B cell (primary cell): ENCODE results near the gene SPATA19. TPM values are rescaled to one million over a fixed set of nuclear protein-coding genes. Genes with fewer than 3 reads are reported as not detected.

ENCODE experiments used
- ATAC-seq: fragments of 200-7000 bp; cut with Tn5 transposase; one replicate; pipeline ENCODE4 v1.10.0; 2021; ENCODE audit warnings: low read depth, mild to moderate bottlenecking, moderate number of reproducible peaks, moderate library complexity
- CTCF ChIA-PET: fragments of 350-600 bp; sonication (Branson Sonifier 250); formaldehyde crosslinking; loops from one replicate; lab custom pipeline; 2021; ENCODE audit warnings: antibody characterized with exemption, inconsistent platforms; lab: Charles Lee
- POLR2A ChIA-PET: fragments of 350-600 bp; sonication (Branson Sonifier 250); formaldehyde crosslinking; loops from one replicate; lab custom pipeline; 2021; ENCODE audit warnings: antibody characterized with exemption; lab: Charles Lee
- DNase-seq: peaks from one replicate; pipeline ENCODE4 v3.0.0; 2013
- H2AFZ ChIP-seq: 2 replicates; pipeline ENCODE4 v1.6.1; 2012; ENCODE audit warnings: mild to moderate bottlenecking, low read depth, low read length; ENCODE audit not compliant: insufficient read depth, poor library complexity, severe bottlenecking
- H3K27ac ChIP-seq, 2 donors: 1 replicate in 1 of 2; 2 replicates in 1 of 2; pipeline ENCODE4 v1.5.1; 2012 to 2013; ENCODE audit warnings: low read length in 2 of 2, mild to moderate bottlenecking in 2 of 2, moderate library complexity in 1 of 2
- H3K27me3 ChIP-seq, 4 experiments: fragments of 200-600 bp in 1 of 4; sonication (generic) in 1 of 4; replicated peaks in 1 of 4; 1 replicate in 2 of 4; 2 replicates in 2 of 4; pipeline versions ENCODE4 v1.6.1 to v1.7.0; 2013 to 2016; ENCODE audit warnings: low read length in 3 of 4, mild to moderate bottlenecking in 2 of 4, mixed read lengths in 1 of 4, moderate library complexity in 1 of 4; ENCODE audit not compliant: insufficient read depth in 4 of 4, control insufficient read depth in 3 of 4; ENCODE audit errors: control extremely low read depth in 1 of 4
- H3K36me3 ChIP-seq, 2 experiments: replicated peaks in 1 of 2; 1 replicate in 1 of 2; 2 replicates in 1 of 2; pipeline versions ENCODE4 v1.6.1 to v1.7.1; 2013; ENCODE audit warnings: low read length in 1 of 2; ENCODE audit not compliant: insufficient read depth in 2 of 2, control insufficient read depth in 1 of 2; ENCODE audit errors: control extremely low read depth in 1 of 2, extremely low read depth in 1 of 2
- H3K4me1 ChIP-seq, 2 donors: fragments of 200-600 bp in 1 of 2; sonication (generic) in 1 of 2; 1 replicate in 1 of 2; 2 replicates in 1 of 2; pipeline versions ENCODE4 v1.5.1 to v1.6.1; 2013 to 2017; ENCODE audit warnings: low read length in 2 of 2; ENCODE audit not compliant: control insufficient read depth in 2 of 2, insufficient read depth in 2 of 2
- H3K4me2 ChIP-seq: replicated peaks from 2 replicates; pipeline ENCODE3; 2012; ENCODE audit warnings: mild to moderate bottlenecking, low read depth, low read length; ENCODE audit not compliant: poor library complexity, severe bottlenecking
- H3K4me3 ChIP-seq, 5 experiments: fragments of 200-600 bp in 1 of 5; sonication (generic) in 1 of 5; 1 replicate in 3 of 5; 2 replicates in 2 of 5; pipeline versions ENCODE4 v1.5.1 to v1.7.0; 2011 to 2016; ENCODE audit warnings: low read length in 4 of 5, mild to moderate bottlenecking in 4 of 5, low read depth in 2 of 5, control low read depth in 1 of 5, moderate library complexity in 1 of 5; ENCODE audit not compliant: insufficient read depth in 1 of 5; ENCODE audit errors: control extremely low read depth in 1 of 5, extremely low read depth in 1 of 5
- H3K79me2 ChIP-seq: fragments of 200-600 bp; sonication (generic); one replicate; pipeline ENCODE4 v1.6.0; 2016; ENCODE audit warnings: low read length; ENCODE audit not compliant: control insufficient read depth, insufficient read depth
- H3K9ac ChIP-seq: fragments of 200-600 bp; sonication (generic); 2 replicates; pipeline ENCODE4 v1.6.1; 2017; ENCODE audit warnings: mild to moderate bottlenecking, low read length, moderate library complexity
- H3K9me3 ChIP-seq, 3 donors: one replicate each; pipeline versions ENCODE4 v1.6.1 to v1.7.1; 2013; ENCODE audit warnings: low read length in 2 of 3; ENCODE audit not compliant: control insufficient read depth in 2 of 3, insufficient read depth in 1 of 3; ENCODE audit errors: control extremely low read depth in 1 of 3
- H4K20me1 ChIP-seq: 2 replicates; pipeline ENCODE4 v1.6.0; 2012; ENCODE audit warnings: mild to moderate bottlenecking, low read length; ENCODE audit not compliant: insufficient read depth, control insufficient read depth, poor library complexity, severe bottlenecking
- H3K27ac Mint-ChIP-seq: one replicate; pipeline ENCODE4 v1.8.0; 2021; ENCODE audit warnings: mixed read lengths
- H3K27me3 Mint-ChIP-seq: one replicate; pipeline ENCODE4 v1.8.0; 2021; ENCODE audit warnings: mixed read lengths
- H3K4me1 Mint-ChIP-seq: one replicate; pipeline ENCODE4 v1.8.0; 2021; ENCODE audit warnings: mixed read lengths
- H3K4me3 Mint-ChIP-seq: one replicate; pipeline ENCODE4 v1.8.0; 2021; ENCODE audit warnings: mixed read lengths
- H3K9me3 Mint-ChIP-seq: one replicate; pipeline ENCODE4 v1.8.0; 2022; ENCODE audit warnings: mixed read lengths; ENCODE audit not compliant: insufficient read depth
- EZH2 ChIP-seq: IDR thresholded peaks from 2 replicates; pipeline ENCODE4 v1.6.1; 2012; ENCODE audit warnings: borderline replicate concordance, low read depth, mild to moderate bottlenecking, moderate library complexity, low read length; ENCODE audit not compliant: insufficient read depth, poor library complexity, severe bottlenecking
- WGBS: methylation state at CpG from one replicate; pipeline ENCODE4 v1.1.5; 2013; ENCODE audit warnings: missing lambda C conversion rate; ENCODE audit not compliant: insufficient coverage; 5-methylcytosine and 5-hydroxymethylcytosine counted together
- intact Hi-C: fragments of 100-400 bp; cut with micrococcal nuclease; formaldehyde crosslinking; loops from one replicate; pipeline ENCODE4 v1.10.0; 2022
- polyA plus RNA-seq: library from polyadenylated mRNA; depleted of rRNA; stranded (reverse); fragments of >200 nt; gene quantifications from 2 replicates; pipeline ENCODE4 v1.2.3, GENCODE V29; 2012
- total RNA-seq, 2 donors: library from RNA; stranded (reverse); fragments of 120-200 nt in 1 of 2; gene quantifications; 1 replicate in 1 of 2; 2 replicates in 1 of 2; pipeline versions ENCODE4 v1.2.3 to v1.2.4, GENCODE V29; 2013 to 2022
- TF ChIP-seq, protein P1 (sequence below): fragments of 200-600 bp; IDR thresholded peaks from one replicate; pipeline ENCODE4 v1.8.0; 2022; ENCODE audit warnings: antibody characterized with exemption, mild to moderate bottlenecking

SPATA19 gene
- total and polyA plus RNA-seq, 2 donors (not counting 1 experiment from before 2014, with no cell fraction given) = not detected

DNA sequence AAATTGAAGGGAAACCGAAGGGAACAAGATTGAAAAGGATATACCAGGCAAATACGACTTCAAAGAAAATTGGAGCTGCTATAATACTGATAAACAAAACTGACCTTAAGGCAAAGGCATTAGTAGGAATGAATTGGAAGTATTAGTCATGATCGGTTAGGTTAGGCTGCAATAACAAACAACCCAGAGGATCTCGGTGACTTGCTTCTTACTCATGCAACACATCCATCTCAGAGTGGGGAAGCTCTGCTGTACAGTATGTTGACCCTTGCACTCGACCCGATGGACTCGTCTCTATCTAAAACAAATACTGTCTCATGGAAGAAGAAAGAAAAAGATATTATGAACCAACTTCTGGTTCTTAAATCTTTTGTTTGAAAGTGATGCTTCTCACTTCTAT is 42.3 kb downstream of the SPATA19 start:
- Histone ChIP-seq H3K27me3 (no peaks in the 10 kb centered on the region), H3K36me3 (no peaks in the 10 kb centered on the region), H3K27ac (no peak overlapping the region), H4K20me1 (no peaks in the 10 kb centered on the region), H3K4me3 (no peak overlapping the region), H3K79me2 (no peaks in the 10 kb centered on the region), H3K9ac (no peak overlapping the region), H3K4me2 (no peak overlapping the region), H2AFZ (no peak overlapping the region), H3K9me3 (no peaks in the 10 kb centered on the region), H3K4me1 (no peaks in the 10 kb centered on the region)
- H3K4me3 Mint-ChIP-seq = no peak overlapping the region
- WGBS = no CpG with 5 or more reads among the region's 7 CpGs
- no peaks in the 10 kb centered on the region for H3K27me3 Mint-ChIP-seq
- ChIA-PET POLR2A (no interaction called here), CTCF (no interaction called here)
- no peak for ATAC-seq
- no peaks in the 10 kb centered on the region for H3K4me1 Mint-ChIP-seq
- intact Hi-C loops = no loop called here
- DNase-seq = no peak
- TF ChIP-seq, protein P1, sequence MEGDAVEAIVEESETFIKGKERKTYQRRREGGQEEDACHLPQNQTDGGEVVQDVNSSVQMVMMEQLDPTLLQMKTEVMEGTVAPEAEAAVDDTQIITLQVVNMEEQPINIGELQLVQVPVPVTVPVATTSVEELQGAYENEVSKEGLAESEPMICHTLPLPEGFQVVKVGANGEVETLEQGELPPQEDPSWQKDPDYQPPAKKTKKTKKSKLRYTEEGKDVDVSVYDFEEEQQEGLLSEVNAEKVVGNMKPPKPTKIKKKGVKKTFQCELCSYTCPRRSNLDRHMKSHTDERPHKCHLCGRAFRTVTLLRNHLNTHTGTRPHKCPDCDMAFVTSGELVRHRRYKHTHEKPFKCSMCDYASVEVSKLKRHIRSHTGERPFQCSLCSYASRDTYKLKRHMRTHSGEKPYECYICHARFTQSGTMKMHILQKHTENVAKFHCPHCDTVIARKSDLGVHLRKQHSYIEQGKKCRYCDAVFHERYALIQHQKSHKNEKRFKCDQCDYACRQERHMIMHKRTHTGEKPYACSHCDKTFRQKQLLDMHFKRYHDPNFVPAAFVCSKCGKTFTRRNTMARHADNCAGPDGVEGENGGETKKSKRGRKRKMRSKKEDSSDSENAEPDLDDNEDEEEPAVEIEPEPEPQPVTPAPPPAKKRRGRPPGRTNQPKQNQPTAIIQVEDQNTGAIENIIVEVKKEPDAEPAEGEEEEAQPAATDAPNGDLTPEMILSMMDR = no peak
- TF ChIP-seq EZH2 = no peak
- H3K9me3 Mint-ChIP-seq = no peaks in the 10 kb centered on the region
- no peak overlapping the region for H3K27ac Mint-ChIP-seq

DNA sequence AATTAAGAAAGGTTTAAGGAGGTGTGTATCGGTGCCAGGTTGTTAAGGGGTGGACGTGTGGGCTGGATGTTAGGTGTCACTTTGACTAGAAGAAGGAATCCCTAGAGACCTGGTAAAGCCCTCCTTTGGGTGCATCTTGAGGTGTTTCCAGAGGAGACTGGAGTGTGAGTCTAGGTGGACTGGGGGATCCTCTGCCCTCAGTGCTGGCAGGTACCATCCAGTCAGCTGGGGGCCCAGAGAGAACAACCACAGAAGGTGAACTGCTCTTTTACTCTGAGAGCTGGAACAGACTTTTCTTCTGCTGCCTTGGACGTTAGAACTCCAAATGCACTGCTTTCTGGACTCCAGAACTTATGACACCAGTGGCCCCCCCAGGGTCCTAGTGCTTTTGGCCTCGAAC is 44.0 kb downstream of the SPATA19 start:
- CTCF ChIA-PET = no interaction called here
- no peaks in the 10 kb centered on the region for H3K9me3 Mint-ChIP-seq

More for the DNA sequence above, 44.0 kb downstream of the SPATA19 start:
- Mint-ChIP-seq H3K27ac (no peak overlapping the region), H3K4me3 (no peak overlapping the region), H3K27me3 (no peaks in the 10 kb centered on the region), H3K4me1 (no peaks in the 10 kb centered on the region)
- TF ChIP-seq EZH2 = no peak
- TF ChIP-seq, protein P1 = no peak
- POLR2A ChIA-PET = no interaction called here
- DNase-seq (no peak), ATAC-seq (no peak)
- Histone ChIP-seq H3K9ac (no peak overlapping the region), H3K36me3 (no peaks in the 10 kb centered on the region), H2AFZ (no peak overlapping the region), H4K20me1 (no peaks in the 10 kb centered on the region), H3K4me3 (no peak overlapping the region), H3K4me2 (no peak overlapping the region), H3K79me2 (no peaks in the 10 kb centered on the region), H3K9me3 (peaks cover 0 to 4% (median 0%) of the 10 kb centered on the region in 3 donors), H3K27ac (no peak overlapping the region), H3K27me3 (no peaks in the 10 kb centered on the region), H3K4me1 (no peaks in the 10 kb centered on the region)
- WGBS = 84% methylated on average over 4 of the region's 4 CpGs
- intact Hi-C loops = no loop called here
